ENCODE measurements around the gene PCGF3.
"Not testable (repeated sequence)": the region's sequence is repeated elsewhere in the genome, so short reads cannot be mapped to it uniquely, and the experiment has no call there.

The PCGF3 gene

GRCh38 chr4:780255-780654 is 74.6 kb downstream of the PCGF3 start:
- H2BK120ac ChIP-seq (ENCODE audit: low read depth, low read length); H3K9me3 ChIP-seq (ENCODE audit: control insufficient read depth, low read length); H4K8ac ChIP-seq (ENCODE audit: low read length); DNase-seq; H3K23ac ChIP-seq (ENCODE audit: low read length in 2 of 2); H2BK12ac ChIP-seq (ENCODE audit: low read length in 2 of 2); H3K14ac ChIP-seq (ENCODE audit: low read length in 2 of 2); H2AK5ac ChIP-seq (ENCODE audit: low read length, severe bottlenecking); H2BK15ac ChIP-seq (ENCODE audit: low read depth, poor library complexity, severe bottlenecking); H3K27ac ChIP-seq (ENCODE audit: low read length, poor library complexity, severe bottlenecking); H2AFZ ChIP-seq (ENCODE audit: low read depth, low read length); H2BK5ac ChIP-seq (ENCODE audit: low read depth, low read length, poor library complexity, severe bottlenecking); H3K18ac ChIP-seq (ENCODE audit: low read depth in 1 of 2, low read length in 2 of 2); H3K79me1 ChIP-seq (replicated peaks; ENCODE audit: low read length, poor library complexity, severe bottlenecking); H4K91ac ChIP-seq (ENCODE audit: low read length): not testable (repeated sequence)
- Histone ChIP-seq H3K4me2 (ENCODE audit: low read length, poor library complexity, severe bottlenecking) (peak overlapping the region; percentile 96), H3K9ac (ENCODE audit: low read length) (peak overlapping the region; percentile 96), H3K4me1 (ENCODE audit: control insufficient read depth, insufficient read depth, low read depth, low read length) (peaks cover 28% of the 10 kb centered on the region), H3K36me3 (ENCODE audit: control insufficient read depth in 1 of 2, insufficient read depth in 2 of 2, low read depth in 1 of 2, low read length in 2 of 2) (peaks cover 26 to 48% of the 10 kb centered on the region in 2 experiments), H3K27me3 (ENCODE audit: control insufficient read depth in 1 of 2, insufficient read depth in 1 of 2, low read length in 2 of 2) (peaks cover 7 to 10% of the 10 kb centered on the region in 2 experiments), H3K4me3 (ENCODE audit: insufficient read depth in 1 of 2, low read depth in 1 of 2, low read length in 2 of 2) (peak overlapping the region in 1 of 2 experiments; percentile 94), H3K4ac (ENCODE audit: low read depth in 1 of 2, low read length in 2 of 2) (peak overlapping the region in 1 of 2 experiments; percentile 62)
- WGBS: 93% methylated on average over 10 of the region's 10 CpGs

GRCh38 chr4:780716-781492 is 75.3 kb downstream of the PCGF3 start:
- WGBS: 8% methylated on average over 32 of the region's 38 CpGs
- Histone ChIP-seq H3K18ac (ENCODE audit: low read depth in 1 of 2, low read length in 2 of 2) (peak overlapping the region; percentile 71 to 96), H3K4me1 (ENCODE audit: control insufficient read depth, insufficient read depth, low read depth, low read length) (peaks cover 33% of the 10 kb centered on the region), H2BK120ac (ENCODE audit: low read depth, low read length) (peak overlapping the region; percentile 64), H3K9ac (ENCODE audit: low read length) (peak overlapping the region; percentile 96), H3K4me2 (ENCODE audit: low read length, poor library complexity, severe bottlenecking) (peak overlapping the region; percentile 96), H3K9me3 (ENCODE audit: control insufficient read depth, low read length) (no peaks in the 10 kb centered on the region), H2BK12ac (ENCODE audit: low read length in 2 of 2) (peak overlapping the region in 1 of 2 experiments; percentile 21), H2AFZ (ENCODE audit: low read depth, low read length) (peak overlapping the region; percentile 54), H4K8ac (ENCODE audit: low read length) (peak overlapping the region; percentile 98), H3K23ac (ENCODE audit: low read length in 2 of 2) (peak overlapping the region; percentile 43 to 99), H3K4ac (ENCODE audit: low read depth in 1 of 2, low read length in 2 of 2) (peak overlapping the region; percentile 95 to 99), H2AK5ac (ENCODE audit: low read length, severe bottlenecking) (peak overlapping the region; percentile 86), H3K27me3 (ENCODE audit: control insufficient read depth in 1 of 2, insufficient read depth in 1 of 2, low read length in 2 of 2) (peaks cover 10 to 16% of the 10 kb centered on the region in 2 experiments), H2BK5ac (ENCODE audit: low read depth, low read length, poor library complexity, severe bottlenecking) (no peak overlapping the region), H3K4me3 (ENCODE audit: insufficient read depth in 1 of 2, low read depth in 1 of 2, low read length in 2 of 2) (peak overlapping the region; percentile 89 to 94), H3K14ac (ENCODE audit: low read length in 2 of 2) (peak overlapping the region; percentile 81 to 89), H3K36me3 (ENCODE audit: control insufficient read depth in 1 of 2, insufficient read depth in 2 of 2, low read depth in 1 of 2, low read length in 2 of 2) (peaks cover 23 to 42% of the 10 kb centered on the region in 2 experiments), H2BK15ac (ENCODE audit: low read depth, poor library complexity, severe bottlenecking) (peak overlapping the region; percentile 86), H3K27ac (ENCODE audit: low read length, poor library complexity, severe bottlenecking) (peak overlapping the region; percentile 59), H4K91ac (ENCODE audit: low read length) (peak overlapping the region; percentile 97), H3K79me1 (replicated peaks; ENCODE audit: low read length, poor library complexity, severe bottlenecking) (peaks cover 2% of the 10 kb centered on the region)
- DNase-seq: peak; percentile 48

- DNase-seq: peak; percentile 99
- WGBS: 1% methylated on average over 57 of the region's 57 CpGs
- Histone ChIP-seq H3K23ac (ENCODE audit: low read length in 2 of 2) (peak overlapping the region in 1 of 2 experiments; percentile 99), H2AFZ (ENCODE audit: low read depth, low read length) (peak overlapping the region; percentile 72), H3K27ac (ENCODE audit: low read length, poor library complexity, severe bottlenecking) (peak overlapping the region; percentile 59), H2AK5ac (ENCODE audit: low read length, severe bottlenecking) (peak overlapping the region; percentile 67), H4K91ac (ENCODE audit: low read length) (peak overlapping the region; percentile 97), H3K14ac (ENCODE audit: low read length in 2 of 2) (peak overlapping the region; percentile 81 to 87), H3K36me3 (ENCODE audit: control insufficient read depth in 1 of 2, insufficient read depth in 2 of 2, low read depth in 1 of 2, low read length in 2 of 2) (peaks cover 23 to 37% of the 10 kb centered on the region in 2 experiments), H3K18ac (ENCODE audit: low read depth in 1 of 2, low read length in 2 of 2) (peak overlapping the region; percentile 71 to 96), H2BK12ac (ENCODE audit: low read length in 2 of 2) (peak overlapping the region in 1 of 2 experiments; percentile 38), H4K8ac (ENCODE audit: low read length) (peak overlapping the region; percentile 98), H3K27me3 (ENCODE audit: control insufficient read depth in 1 of 2, insufficient read depth in 1 of 2, low read length in 2 of 2) (peaks cover 11 to 18% of the 10 kb centered on the region in 2 experiments), H2BK120ac (ENCODE audit: low read depth, low read length) (peak overlapping the region; percentile 64), H3K4me1 (ENCODE audit: control insufficient read depth, insufficient read depth, low read depth, low read length) (peaks cover 39% of the 10 kb centered on the region), H3K79me1 (replicated peaks; ENCODE audit: low read length, poor library complexity, severe bottlenecking) (peaks cover 2% of the 10 kb centered on the region), H3K4me2 (ENCODE audit: low read length, poor library complexity, severe bottlenecking) (peak overlapping the region; percentile 96), H3K4me3 (ENCODE audit: insufficient read depth in 1 of 2, low read depth in 1 of 2, low read length in 2 of 2) (peak overlapping the region; percentile 89 to 94), H3K9ac (ENCODE audit: low read length) (peak overlapping the region; percentile 96), H2BK5ac (ENCODE audit: low read depth, low read length, poor library complexity, severe bottlenecking) (peak overlapping the region; percentile 68), H3K4ac (ENCODE audit: low read depth in 1 of 2, low read length in 2 of 2) (peak overlapping the region; percentile 95 to 99), H3K9me3 (ENCODE audit: control insufficient read depth, low read length) (no peaks in the 10 kb centered on the region), H2BK15ac (ENCODE audit: low read depth, poor library complexity, severe bottlenecking) (peak overlapping the region; percentile 97)
These were observed 76.0 kb downstream of the PCGF3 start for GRCh38 chr4:781493-782216.

Data from mesenchymal stem cell (in vitro differentiated cells and primary cell).